NCI-H1105 treated with DMSO at 0.1 percent for 48 hours (cell line): ENCODE results near the gene BAIAP2L2.
"Not testable (repeated sequence)": the region's sequence is repeated elsewhere in the genome, so short reads cannot be mapped to it uniquely, and the experiment has no call there.

Source experiments
- DNase-seq: peaks from one replicate; lab custom pipeline; 2025; lab: John Stamatoyannopoulos, UW

Gene BAIAP2L2, protein sequence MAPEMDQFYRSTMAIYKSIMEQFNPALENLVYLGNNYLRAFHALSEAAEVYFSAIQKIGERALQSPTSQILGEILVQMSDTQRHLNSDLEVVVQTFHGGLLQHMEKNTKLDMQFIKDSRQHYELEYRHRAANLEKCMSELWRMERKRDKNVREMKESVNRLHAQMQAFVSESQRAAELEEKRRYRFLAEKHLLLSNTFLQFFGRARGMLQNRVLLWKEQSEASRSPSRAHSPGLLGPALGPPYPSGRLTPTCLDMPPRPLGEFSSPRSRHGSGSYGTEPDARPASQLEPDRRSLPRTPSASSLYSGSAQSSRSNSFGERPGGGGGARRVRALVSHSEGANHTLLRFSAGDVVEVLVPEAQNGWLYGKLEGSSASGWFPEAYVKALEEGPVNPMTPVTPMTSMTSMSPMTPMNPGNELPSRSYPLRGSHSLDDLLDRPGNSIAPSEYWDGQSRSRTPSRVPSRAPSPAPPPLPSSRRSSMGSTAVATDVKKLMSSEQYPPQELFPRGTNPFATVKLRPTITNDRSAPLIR

DNA sequence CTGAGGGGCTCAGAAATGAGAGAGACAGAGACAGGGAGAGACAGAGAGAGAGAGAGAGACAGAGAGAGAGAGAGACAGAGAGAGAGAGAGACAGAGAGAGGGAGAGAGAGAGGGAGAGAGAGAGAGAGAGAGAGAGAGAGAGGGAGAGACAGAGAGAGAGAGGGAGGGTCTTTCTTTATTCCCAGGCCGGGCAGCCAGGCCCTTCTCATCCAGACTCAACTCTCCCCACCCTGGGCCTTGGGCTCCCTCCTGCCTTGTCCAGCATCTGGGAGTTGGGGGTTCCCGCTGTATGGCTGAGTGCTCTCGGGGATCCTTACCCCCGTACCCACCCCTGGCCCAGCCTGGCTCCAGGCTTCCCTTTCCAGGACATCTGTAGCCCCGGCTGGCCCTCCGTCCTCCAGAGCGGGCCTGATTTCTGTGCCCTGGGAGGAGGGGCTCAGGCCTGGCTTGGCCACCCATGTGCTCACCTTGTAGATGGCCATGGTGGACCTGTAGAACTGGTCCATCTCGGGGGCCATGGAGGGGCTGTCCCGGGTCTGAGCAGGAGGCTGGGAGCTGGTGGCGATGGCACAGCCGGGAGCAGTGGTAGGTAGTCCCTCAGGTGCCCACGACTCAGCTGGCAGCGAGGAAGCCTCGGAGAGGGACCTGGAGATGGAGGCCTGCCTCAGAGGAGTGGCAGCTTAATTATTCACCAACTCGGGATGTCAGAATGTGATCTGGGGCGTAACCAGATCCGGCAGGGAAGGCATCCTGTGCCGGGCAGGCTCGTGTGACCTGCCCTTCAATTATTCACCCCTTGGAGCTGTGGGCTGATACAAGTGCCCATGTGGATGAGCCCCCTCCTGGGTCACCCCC is at the start of gene BAIAP2L2:
TSS of gene BAIAP2L2 (minus strand) at position 677 of the 855 bp plus-strand sequence. CDS start at position 518, 159 bp downstream.
- no peak for DNase-seq

GRCh38 chr22:38155703-38156102 is 45.2 kb upstream of the BAIAP2L2 start:
- DNase-seq: no peak

DNA sequence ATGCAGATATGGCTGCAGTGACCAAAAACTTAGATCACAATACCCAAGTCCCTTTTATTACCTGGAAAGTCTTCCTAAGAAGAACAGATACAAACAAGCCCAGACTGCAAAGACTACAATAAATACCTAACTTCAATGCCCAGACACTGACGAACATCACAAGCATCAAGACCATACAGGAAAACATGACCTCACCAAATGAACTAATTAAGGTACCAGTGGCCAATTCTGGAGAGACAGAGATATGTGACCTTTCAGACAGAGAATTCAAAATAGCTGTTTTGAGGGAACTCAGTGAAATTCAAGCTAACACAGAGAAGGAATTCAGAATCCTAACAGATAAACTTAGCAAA is 44.1 kb upstream of the BAIAP2L2 start:
- DNase-seq: not testable (repeated sequence)

DNA sequence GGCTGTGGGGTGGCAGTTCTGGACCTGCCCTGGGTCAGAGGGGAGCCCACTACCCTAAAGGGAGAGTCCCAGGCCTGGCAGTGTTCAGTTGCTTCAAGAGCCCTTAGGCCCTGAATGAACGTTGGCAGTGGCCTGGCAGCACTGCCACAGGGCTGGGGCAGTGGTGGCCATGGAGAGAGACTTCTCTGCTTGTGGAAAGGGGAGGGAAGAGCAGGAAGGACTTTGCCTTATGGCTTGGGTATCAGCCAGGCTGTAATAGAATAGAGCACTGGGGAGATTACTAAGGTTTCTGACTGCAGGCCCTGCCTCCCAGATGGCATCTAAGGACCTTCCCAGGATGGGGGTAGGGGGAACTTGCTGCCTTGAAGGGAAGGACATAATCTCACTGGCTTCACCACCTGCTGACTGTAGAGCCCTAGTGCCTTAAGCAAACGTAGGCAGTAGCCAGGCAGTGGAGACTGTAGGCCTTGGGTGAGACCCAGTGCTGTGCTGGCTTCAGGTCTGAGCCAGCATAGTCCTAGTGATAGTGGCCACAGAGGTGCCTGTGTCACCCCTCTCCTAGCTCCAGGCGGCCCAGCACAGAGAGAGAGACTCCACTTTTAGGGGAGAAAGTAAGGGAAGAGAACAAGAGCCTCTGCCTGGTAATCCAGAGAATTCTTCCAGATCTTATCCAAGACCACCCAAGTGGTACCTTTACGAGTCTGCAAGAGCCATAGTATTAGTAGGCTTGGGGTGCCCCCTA is 43.5 kb upstream of the BAIAP2L2 start:
- DNase-seq: no peak

DNA sequence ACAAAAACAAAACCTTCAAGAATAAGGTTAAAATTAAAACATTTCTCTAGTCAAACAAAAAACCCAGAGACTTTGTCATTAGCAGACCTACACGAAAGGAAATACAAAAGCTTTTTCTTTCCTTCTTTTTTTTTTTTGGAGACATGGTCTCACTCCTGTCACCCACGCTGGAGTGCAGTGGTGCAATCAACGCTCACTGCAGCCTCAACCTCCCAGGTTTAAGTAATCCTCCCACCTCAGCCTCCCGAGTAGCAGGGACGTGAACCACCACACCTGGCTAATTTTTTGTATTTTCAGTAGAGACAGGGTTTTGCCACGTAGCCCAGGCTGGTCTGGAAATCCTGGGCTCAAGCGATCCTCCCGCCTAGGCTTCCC is 40.6 kb upstream of the BAIAP2L2 start:
- DNase-seq: no peak

- DNase-seq: no peak
These were observed 37.8 kb upstream of the BAIAP2L2 start for GRCh38 chr22:38148245-38148644.

GRCh38 chr22:38146166-38146565 is 35.7 kb upstream of the BAIAP2L2 start:
- DNase-seq: not testable (repeated sequence)

DNA sequence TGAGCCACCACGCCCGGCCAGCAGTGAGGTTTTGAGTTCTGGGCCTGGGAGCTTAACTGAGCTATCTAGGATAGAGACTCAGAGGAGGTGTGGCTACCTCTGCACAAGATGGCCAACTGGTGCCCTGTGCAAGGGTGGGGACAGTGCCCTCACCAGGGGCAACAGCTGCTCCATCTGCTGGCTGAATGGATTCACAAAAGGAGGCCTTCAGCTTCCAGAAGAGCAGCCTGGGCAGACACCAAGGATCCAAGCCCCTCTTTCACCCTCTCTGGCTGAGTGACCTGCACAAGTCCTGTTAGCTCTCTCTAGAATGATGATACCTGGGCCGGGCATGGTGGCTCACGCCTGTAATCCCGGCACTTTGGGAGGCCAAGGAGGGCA is 33.5 kb upstream of the BAIAP2L2 start:
- no peak for DNase-seq

- no peak for DNase-seq
These were observed 32.1 kb upstream of the BAIAP2L2 start for GRCh38 chr22:38142606-38143005.

- no peak for DNase-seq
These were observed 30.9 kb upstream of the BAIAP2L2 start for GRCh38 chr22:38141217-38141973.

DNA sequence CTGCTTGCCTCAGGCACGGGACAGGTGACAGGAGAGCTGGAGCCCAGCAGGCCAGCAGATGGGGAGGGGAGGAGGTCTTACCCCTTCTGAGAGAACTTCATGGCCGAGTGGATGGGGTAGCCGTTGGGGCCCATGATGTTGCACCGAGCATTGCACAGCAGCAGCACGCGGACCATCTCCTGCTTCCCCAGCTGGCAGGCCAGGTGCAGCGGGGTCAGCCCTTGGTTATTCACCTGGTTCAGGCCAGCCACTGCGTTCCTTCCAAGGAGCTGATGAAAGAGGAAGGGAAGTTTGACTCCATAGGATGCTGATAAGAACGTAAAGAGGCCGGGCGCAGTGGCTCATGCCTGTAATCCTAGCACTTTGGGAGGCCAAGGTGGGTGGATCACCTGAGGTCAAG is 29.4 kb upstream of the BAIAP2L2 start:
- DNase-seq: no peak

- DNase-seq: no peak
These were observed 28.5 kb upstream of the BAIAP2L2 start for GRCh38 chr22:38138961-38139360.

- DNase-seq: no peak
These were observed 27.6 kb upstream of the BAIAP2L2 start for GRCh38 chr22:38137876-38138687.

DNA sequence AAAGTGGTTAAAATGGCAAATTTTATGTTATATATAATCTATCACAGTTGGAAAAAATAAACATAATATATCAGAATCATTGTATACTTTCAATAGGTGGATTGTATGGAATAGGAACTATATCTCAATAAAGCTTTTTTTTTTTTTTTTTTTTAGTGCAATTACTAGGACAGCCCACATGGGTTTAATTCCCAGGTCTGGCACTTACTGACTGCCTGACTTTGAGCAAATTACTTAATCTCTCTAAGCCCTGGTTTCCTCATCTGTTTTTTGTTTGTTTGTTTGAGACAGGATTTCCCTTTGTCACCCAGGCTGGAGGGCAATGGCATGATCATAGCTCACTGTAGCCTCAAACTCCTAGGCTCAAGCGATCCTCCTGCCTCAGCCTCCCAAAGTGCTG is 26.1 kb upstream of the BAIAP2L2 start:
- DNase-seq: no peak

DNA sequence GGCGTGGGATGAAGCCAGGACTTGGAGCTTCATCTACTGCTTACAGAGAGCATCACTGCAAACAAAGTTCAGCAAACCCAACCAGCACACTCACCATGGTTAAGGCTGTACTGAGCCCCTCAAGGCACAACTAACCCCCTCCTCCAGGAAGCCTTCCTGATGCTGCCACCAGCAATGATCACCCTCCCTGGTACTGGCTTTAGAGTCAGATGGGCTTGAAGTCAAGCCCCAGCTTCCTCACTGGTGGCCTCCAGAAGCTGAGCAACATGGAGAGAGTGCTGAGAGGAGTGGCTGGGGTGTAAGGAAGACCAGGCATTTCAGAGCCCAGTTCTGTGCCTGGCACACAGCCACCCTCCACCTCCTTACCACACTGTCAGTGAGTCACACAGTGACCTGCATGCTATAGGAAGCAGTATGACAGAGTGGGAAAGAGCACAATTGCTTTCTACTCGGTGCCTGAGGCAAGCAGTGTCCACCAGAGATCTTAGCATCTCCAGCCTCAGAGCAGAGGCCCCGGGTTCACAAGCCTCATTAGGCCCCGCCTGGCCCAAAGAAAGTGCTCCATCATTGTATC is 24.7 kb upstream of the BAIAP2L2 start:
- no peak for DNase-seq

DNA sequence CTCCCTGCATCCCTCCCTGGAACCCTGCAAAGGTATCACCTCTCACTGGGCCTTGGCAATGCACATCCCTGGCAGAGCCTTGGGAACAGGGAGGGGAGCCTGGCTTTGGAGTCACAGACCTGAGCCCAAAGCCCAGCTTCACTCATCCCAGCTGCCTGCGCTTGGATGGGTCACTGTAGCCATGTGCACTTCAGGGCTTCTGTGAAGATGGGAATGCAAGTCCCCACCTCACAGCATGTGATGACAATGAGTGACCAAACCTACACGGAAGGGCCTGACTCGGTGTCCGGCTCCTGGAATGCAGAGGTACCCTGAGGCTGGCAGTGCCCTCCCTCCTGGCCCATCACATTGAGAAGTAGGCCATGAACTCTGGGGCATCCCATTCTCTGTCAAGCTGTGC is 22.8 kb upstream of the BAIAP2L2 start:
- no peak for DNase-seq

GRCh38 chr22:38132794-38133193 is 22.3 kb upstream of the BAIAP2L2 start:
- DNase-seq: no peak

DNA sequence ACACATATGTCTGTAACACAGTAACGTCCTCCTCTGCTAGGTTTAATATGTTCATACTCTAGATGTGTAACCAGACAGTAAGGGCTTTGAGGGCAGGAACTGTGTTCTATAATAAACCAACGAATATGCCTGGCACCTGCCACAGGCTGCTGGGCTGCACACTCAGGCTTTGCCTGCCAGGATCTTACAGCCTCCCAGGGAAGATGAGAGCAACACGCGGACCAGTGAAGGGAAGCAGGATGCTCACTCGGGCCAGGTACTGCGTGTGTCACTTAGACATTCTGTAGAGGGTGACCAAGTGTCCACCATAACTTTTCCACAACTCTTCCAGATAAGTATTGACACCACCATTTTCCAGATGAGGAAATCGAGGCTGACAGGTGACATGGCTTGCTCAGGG is 21.7 kb upstream of the BAIAP2L2 start:
- no peak for DNase-seq

- no peak for DNase-seq
These were observed 20.9 kb upstream of the BAIAP2L2 start for GRCh38 chr22:38131399-38131798.

GRCh38 chr22:38129856-38130255 is 19.4 kb upstream of the BAIAP2L2 start:
- no peak for DNase-seq
